Measurements from ENCODE around the gene FNTB.

- TF ChIP-seq CTCF (IDR thresholded peaks at IDR 0.05; ENCODE audit: borderline replicate concordance, extremely low read depth, low read length, poor library complexity, severe bottlenecking) (no peak), EZH2 (IDR thresholded peaks at IDR 0.05; ENCODE audit: borderline replicate concordance, low read depth, low read length, severe bottlenecking) (no peak)
Observed at GRCh38 chr14:64995291-64995690, 8.6 kb downstream of the FNTB start.

Data from DND-41 (cell line).